HL-60 (cell line): Measurements from ENCODE around the gene MCOLN1.

Experiments used
- POLR2AphosphoS5 ChIP-seq: IDR thresholded peaks from 2 replicates; pipeline ENCODE4 v1.6.1; 2012; ENCODE audit warnings: low read depth
- SPI1 ChIP-seq: IDR thresholded peaks from 2 replicates; pipeline ENCODE4 v1.6.1; 2012; ENCODE audit warnings: low read depth, mild to moderate bottlenecking, borderline replicate concordance
- TF ChIP-seq, protein P1 (sequence below): IDR thresholded peaks from one replicate; pipeline ENCODE4 v1.5.1; 2011; ENCODE audit warnings: low read length, control low read depth, inconsistent platforms; ENCODE audit not compliant: insufficient read depth
- TF ChIP-seq, protein P2 (sequence below): IDR thresholded peaks from 2 replicates; pipeline ENCODE4 v1.6.1; 2012; ENCODE audit warnings: low read depth; ENCODE audit not compliant: insufficient replicate concordance

- TF ChIP-seq, protein P1, sequence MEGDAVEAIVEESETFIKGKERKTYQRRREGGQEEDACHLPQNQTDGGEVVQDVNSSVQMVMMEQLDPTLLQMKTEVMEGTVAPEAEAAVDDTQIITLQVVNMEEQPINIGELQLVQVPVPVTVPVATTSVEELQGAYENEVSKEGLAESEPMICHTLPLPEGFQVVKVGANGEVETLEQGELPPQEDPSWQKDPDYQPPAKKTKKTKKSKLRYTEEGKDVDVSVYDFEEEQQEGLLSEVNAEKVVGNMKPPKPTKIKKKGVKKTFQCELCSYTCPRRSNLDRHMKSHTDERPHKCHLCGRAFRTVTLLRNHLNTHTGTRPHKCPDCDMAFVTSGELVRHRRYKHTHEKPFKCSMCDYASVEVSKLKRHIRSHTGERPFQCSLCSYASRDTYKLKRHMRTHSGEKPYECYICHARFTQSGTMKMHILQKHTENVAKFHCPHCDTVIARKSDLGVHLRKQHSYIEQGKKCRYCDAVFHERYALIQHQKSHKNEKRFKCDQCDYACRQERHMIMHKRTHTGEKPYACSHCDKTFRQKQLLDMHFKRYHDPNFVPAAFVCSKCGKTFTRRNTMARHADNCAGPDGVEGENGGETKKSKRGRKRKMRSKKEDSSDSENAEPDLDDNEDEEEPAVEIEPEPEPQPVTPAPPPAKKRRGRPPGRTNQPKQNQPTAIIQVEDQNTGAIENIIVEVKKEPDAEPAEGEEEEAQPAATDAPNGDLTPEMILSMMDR = no peak
- no peak for TF ChIP-seq POLR2AphosphoS5
- TF ChIP-seq SPI1 = no peak
- TF ChIP-seq, protein P2, sequence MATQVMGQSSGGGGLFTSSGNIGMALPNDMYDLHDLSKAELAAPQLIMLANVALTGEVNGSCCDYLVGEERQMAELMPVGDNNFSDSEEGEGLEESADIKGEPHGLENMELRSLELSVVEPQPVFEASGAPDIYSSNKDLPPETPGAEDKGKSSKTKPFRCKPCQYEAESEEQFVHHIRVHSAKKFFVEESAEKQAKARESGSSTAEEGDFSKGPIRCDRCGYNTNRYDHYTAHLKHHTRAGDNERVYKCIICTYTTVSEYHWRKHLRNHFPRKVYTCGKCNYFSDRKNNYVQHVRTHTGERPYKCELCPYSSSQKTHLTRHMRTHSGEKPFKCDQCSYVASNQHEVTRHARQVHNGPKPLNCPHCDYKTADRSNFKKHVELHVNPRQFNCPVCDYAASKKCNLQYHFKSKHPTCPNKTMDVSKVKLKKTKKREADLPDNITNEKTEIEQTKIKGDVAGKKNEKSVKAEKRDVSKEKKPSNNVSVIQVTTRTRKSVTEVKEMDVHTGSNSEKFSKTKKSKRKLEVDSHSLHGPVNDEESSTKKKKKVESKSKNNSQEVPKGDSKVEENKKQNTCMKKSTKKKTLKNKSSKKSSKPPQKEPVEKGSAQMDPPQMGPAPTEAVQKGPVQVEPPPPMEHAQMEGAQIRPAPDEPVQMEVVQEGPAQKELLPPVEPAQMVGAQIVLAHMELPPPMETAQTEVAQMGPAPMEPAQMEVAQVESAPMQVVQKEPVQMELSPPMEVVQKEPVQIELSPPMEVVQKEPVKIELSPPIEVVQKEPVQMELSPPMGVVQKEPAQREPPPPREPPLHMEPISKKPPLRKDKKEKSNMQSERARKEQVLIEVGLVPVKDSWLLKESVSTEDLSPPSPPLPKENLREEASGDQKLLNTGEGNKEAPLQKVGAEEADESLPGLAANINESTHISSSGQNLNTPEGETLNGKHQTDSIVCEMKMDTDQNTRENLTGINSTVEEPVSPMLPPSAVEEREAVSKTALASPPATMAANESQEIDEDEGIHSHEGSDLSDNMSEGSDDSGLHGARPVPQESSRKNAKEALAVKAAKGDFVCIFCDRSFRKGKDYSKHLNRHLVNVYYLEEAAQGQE = no peak
Observed at GRCh38 chr19:7529610-7530490, 7.4 kb downstream of the MCOLN1 start.
